Left renal cortex interstitium (tissue), 4 donors: ENCODE results near the gene PEDS1. TPM values are rescaled to one million over a fixed set of nuclear protein-coding genes. Genes with fewer than 3 reads are reported as not detected.
A peak's percentile ranks its signal among the peaks of the same experiment; 100 is the strongest.
"Not testable (repeated sequence)": the region's sequence is repeated elsewhere in the genome, so short reads cannot be mapped to it uniquely, and the experiment has no call there.

Experiments
- DNase-seq, 4 donors: peaks; one replicate each; pipeline ENCODE4 v3.0.0-alpha.2; 2013; ENCODE audit warnings: low read depth in 4 of 4, low spot score in 2 of 4, missing footprints in 1 of 4
- polyA plus RNA-seq, 4 donors: library from polyadenylated mRNA; unstranded; fragments of 120-200 nt; gene quantifications; one replicate each; pipeline ENCODE4 v1.2.1, GENCODE V29; 2013; ENCODE audit not compliant: insufficient read length in 4 of 4

Gene PEDS1
- 10 to 100 TPM; 23.9 to 30.8 (median 26.9) TPM for polyA plus RNA-seq

DNA sequence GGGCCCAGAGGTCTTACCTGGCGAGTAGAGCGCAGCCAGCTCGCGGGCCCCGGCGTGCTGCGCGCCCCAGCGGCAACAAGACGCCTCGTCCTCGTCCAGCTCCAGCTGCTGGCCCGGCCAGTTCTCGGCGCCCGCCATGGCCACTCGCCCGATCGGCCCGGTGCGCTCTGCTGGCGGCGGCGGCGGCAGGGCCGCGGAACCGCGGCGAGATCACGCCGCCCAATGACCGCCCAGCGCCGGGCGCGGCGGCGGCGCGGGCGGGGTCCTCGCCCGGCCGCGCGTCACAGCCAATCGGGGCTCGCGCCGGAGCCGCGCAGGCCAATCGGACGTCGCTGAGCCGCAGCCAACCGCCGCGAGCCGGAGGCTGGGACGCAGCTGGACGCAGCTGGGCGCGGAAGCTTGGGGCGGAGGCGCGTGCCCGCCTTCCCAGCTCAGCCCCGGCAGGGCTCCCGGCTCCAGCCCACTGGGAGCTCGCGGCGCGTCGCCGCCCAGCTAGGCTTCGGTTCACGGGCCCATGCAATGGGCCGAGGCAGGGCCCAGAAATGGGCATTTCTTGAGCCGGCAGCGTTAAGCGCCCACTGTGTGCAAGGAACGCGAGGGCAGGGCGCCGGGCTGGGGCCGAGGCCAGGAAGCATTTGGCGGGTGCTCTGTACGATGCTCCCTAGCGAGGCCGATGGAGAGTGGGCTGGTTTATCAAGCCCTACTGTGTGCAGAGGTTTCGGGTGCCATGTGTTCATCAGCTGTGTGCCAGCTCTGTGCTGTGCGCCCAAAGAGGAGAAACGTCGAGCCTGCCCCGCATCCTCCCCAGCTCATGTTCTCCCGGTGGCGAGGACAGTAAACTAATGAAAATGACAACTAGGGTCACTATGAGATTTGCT, at the start of gene PEDS1:
Gene PEDS1, minus strand, starts transcription at position 224 of the 878 bp plus-strand sequence. Its CDS starts 86 bp downstream, at position 138.
- peak in 3 of 4 donors; percentile 74 to 84 (median 82) for DNase-seq

- no peak for DNase-seq
Measured at GRCh38 chr20:50202677-50203076, 49.2 kb upstream of the PEDS1 start.

DNA sequence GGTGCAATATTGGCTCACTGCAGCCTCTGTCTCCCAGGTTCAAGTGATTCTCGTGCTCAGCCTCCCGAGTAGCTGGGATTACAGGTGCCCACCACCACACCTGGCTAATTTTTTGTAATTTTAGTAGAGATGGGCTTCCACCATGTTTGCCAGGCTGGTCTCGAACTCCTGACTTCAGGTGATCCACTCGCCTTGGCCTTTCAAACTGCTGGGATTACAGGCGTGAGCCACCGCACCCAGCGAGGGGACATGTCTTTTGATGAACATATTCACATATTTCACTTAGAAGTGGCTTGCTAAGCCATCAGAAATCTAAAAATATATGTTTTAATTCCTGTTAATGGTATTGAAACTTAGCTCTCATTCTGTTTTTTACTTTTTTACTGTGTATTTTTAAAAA, 48.2 kb upstream of the PEDS1 start:
- not testable (repeated sequence) for DNase-seq

DNA sequence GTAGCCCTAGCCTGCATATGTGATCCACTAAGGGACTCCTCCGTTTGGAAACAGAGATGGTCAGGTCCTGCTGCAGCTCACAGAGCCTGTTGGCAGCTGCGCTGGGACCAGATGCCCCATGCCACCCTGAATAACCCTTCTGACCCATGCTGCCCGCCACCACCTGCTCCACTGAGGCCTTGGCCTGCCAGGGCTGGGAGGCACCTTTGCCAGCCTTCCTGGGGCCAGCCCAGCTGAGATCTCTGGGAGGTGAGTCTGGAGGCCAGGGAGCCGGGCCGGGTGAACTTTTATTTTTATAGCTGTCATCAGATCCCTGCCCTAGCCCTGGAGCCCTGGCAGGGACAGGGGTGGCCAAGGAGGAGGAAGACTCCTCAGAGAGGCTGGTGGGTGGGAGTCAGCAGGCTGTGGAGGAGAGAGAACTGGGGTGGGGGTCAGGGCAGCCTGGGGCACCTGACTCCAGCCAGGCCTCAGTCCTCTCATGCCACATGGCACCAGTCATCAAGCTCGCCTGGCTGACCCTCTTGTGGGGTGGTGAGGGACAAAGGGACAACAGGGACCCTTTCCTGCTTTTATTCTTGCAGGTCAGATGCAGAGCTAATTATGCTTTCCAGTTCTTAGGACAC, 47.1 kb upstream of the PEDS1 start:
- no peak for DNase-seq

- DNase-seq, result no peak
Measured at GRCh38 chr20:50199703-50200102, 46.2 kb upstream of the PEDS1 start.

DNA sequence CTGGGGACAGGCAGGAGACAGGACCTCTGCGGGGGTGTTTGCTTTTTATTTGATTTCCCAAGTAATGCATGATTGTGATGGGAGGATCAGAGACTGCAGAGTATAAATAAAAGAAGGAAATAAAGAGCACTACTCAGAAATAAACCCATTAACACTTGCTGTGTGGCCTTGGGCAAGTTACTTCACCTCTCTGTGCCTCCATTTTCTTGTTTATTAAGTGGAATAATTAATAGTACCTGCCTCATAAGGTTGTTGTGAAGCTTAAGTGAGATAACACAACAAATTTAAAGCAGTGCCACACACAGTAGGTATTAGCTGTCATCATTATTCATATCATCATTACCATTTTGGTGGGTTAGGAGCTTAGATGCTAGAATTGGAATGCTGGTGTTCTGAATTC, 45.2 kb upstream of the PEDS1 start:
- no peak for DNase-seq

GRCh38 chr20:50198180-50198666, 44.7 kb upstream of the PEDS1 start:
- no peak for DNase-seq

GRCh38 chr20:50197463-50198179, 44.1 kb upstream of the PEDS1 start:
- no peak for DNase-seq

DNA sequence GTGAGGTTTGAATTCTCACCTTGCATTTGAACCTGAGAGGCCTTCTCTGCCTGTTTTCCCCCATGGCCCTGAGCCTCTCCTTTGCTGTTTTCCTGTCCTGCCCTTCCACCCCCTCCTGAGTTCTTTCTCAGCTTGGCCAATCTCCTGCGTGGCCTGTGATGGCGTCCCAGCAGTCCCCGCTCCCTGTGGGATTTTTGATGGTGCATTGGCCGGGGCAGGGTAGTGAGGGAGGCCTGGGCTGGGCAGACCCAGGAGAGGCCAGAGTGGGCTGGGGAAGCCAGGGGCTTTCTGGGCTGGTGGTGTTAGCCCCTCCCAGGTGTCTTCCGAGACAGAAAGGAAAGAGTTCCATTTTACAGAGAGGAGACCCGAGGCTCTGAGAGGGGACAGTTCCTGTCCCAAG, 43.4 kb upstream of the PEDS1 start:
- DNase-seq, result no peak

DNA sequence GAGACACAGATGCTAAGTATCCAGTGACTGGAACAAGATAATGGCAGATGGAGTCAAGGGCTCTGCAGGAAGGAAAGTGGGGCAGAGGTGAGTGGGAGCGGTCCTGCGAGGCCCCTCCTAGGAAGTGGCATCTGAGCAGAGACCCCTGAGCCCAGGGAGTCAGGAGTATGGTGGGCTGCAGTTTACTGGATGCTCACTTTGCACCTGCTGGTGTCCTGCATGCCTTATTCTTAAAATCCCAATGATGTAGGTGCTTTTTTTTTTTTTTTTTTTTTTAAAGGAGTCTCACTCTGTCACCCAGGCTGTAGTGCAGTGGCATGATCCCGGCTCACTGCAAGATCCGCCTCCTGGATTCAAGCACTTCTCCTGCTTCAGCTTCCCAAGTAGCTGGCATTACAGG, 42.7 kb upstream of the PEDS1 start:
- DNase-seq, result no peak

DNA sequence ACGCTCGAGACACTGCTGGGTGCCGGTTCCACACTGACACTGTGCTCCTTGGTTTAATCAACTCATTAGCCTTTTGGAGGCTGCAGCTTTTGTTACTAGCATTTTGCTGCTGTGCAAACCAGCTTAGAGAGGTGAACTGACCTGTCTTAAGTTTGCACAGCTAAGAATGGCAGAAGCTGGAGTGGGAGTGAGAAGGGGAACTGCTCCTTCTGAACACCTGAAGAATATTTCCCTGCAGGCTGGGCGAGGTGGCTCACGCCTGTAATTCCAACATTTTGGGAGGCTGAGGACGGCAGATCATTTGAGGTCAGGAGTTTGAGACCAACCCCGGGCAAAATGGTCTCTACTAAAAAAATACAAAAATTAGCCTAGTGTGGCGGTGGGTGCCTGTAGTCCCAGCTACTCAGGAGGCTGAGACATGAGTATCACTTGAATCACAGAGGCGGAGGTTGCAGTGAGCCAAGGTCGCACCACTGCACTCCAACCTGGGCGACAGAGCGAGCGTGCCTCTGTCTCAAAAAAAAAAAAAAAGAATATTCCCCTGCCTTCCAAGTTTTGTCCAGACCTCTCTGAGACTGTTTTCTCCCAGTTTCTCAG, 42.1 kb upstream of the PEDS1 start:
- no peak for DNase-seq

DNA sequence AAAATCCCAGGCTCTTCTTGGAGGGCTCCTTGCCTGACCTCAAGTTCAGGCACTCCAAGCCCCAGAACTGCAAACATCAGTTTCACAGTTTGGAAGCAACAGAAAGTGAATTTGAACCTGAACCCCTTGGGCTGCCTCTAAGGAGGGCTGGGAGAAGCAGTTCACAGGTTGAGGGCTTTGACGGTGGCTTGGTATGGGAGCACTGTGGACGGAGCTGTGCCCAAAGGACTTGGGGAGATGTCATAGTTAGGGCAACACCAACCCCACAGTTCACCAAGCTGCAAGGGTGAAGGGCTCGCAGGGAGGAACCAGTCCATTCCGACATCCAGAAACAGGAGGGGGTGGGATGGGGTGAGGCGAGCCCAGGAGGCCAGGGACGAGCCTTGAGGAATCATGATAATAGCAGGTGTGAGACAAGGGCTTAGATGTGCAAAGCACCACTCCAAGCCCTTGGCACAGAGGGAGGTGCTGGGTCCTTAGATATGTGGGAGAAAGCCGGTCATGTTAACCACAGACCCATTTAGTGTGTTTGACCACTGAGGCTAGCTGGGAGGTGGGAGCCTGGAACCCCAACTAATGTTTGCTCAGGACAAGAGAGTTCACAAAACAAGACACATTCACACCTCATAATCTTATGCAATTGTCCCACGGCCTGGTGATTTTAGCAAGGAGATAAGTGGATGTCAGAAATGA, 41.5 kb upstream of the PEDS1 start:
- DNase-seq, result no peak

DNA sequence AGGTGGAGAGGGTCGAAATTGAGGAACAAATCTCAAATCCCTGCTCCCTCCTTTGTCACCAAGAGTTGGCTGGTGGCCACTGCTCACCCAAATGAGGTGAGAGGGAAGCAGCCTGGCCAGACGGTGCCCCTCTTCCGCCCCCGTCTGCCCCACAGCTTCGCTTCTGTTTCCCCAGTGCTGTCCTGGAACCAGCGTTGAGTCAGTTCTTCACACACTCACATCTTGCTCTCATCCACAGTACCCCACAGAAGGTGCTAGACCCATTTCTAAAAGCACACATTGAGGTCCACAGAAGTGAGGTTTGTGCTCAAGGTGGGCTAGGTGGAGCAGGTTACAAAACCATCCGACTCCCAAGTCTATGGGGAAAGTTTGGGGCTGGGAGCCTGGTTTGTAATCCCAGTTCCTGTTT, 40.9 kb upstream of the PEDS1 start:
- DNase-seq, result no peak

DNA sequence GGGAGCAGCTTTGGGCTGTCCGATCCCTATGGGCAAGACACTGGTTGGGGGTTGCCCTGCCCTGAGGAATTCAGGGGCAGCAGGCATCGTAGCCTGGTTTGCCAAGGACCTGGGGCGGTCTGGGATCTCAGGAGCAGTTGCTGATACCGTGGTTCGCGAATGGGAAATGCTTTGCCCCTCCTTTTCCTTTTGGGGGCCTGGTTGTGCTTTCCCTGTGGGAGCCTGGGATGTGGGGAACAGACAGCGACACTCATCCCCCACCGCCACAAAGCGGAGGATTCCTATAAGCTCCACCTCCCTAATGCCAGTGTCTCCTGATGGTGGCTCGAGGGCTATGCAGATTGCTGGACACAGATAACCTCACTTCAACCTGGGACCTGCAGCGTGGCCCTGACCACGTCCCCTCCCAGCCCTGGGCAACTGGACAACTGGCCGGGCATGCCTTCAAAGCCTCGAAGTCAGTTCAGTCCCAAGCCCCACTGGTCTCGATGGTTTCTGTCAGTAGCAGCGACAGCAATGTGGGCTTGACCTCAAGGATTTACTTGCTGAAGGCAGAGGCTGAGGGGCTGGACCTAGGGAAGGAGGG, 40.4 kb upstream of the PEDS1 start:
- no peak for DNase-seq

DNA sequence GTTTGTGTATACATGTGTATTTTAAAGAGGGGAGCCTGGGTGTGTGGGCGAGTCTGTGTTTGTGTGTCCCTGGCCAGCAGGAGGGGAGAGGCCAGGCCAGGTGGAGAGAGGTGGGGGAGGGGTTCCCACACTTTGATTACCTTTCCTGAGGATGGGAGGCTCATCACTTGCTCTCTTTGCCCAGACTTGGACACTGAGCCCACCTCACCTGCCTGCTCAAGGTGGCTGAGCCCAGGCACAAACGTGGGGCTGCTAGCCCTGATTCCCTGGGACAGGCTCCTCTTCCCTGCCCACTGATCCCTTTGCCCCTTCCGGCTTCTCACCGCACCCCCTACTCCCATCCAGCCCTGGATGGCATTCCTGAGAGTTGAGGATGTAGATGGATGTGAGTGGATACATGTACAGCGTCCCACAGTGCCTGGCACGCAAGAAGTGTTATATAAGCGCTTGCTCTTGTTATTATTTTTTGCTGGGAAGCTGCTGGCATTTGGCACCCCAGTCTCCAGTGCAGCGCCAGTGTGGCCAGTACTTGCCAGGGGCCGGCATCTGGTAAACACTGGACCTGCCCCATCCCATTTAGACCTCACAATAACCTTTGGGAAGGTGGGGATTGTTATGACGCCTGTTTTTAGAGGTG, 39.8 kb upstream of the PEDS1 start:
- DNase-seq, result no peak

- DNase-seq, result peak in 2 of 4 donors; percentile 51 to 62
Measured at GRCh38 chr20:50192364-50193198, 39.1 kb upstream of the PEDS1 start.

GRCh38 chr20:50191544-50192363, 38.2 kb upstream of the PEDS1 start:
- peak in 1 of 4 donors; percentile 62 for DNase-seq
